Skeletal muscle tissue (tissue), 4 donors: ENCODE results near the gene TMSB15B. TPM values are rescaled to one million over a fixed set of nuclear protein-coding genes. Genes with fewer than 3 reads are reported as not detected.
"Not testable (repeated sequence)": the region's sequence is repeated elsewhere in the genome, so short reads cannot be mapped to it uniquely, and the experiment has no call there.

Experiments
- H3K27ac ChIP-seq: one replicate; pipeline ENCODE4 v1.7.0; 2013; ENCODE audit warnings: mild to moderate bottlenecking, low read depth, low read length, inconsistent platforms
- H3K27me3 ChIP-seq, 3 donors: one replicate each; pipeline ENCODE4 v1.7.0; 2013; ENCODE audit warnings: low read length in 3 of 3; ENCODE audit not compliant: control insufficient read depth in 3 of 3, insufficient read depth in 3 of 3
- H3K36me3 ChIP-seq, 3 donors: one replicate each; pipeline ENCODE4 v1.7.0; 2013; ENCODE audit warnings: low read length in 3 of 3; ENCODE audit not compliant: control insufficient read depth in 3 of 3, insufficient read depth in 3 of 3
- H3K4me1 ChIP-seq, 3 donors: one replicate each; pipeline ENCODE4 v1.7.0; 2013; ENCODE audit warnings: low read length in 3 of 3, mild to moderate bottlenecking in 3 of 3; ENCODE audit not compliant: control insufficient read depth in 3 of 3, insufficient read depth in 3 of 3
- H3K4me3 ChIP-seq, 3 donors: one replicate each; pipeline ENCODE4 v1.7.0; 2013; ENCODE audit warnings: low read length in 3 of 3
- H3K9ac ChIP-seq, 3 donors: one replicate each; pipeline ENCODE4 v1.7.0; 2013; ENCODE audit warnings: low read length in 3 of 3, mild to moderate bottlenecking in 3 of 3, moderate library complexity in 2 of 3, low read depth in 1 of 3
- H3K9me3 ChIP-seq, 3 donors: one replicate each; pipeline ENCODE4 v1.7.0; 2013; ENCODE audit warnings: low read length in 3 of 3; ENCODE audit not compliant: control insufficient read depth in 3 of 3
- total RNA-seq: library from RNA; depleted of rRNA; stranded (reverse); fragments of >200 nt; gene quantifications from one replicate; pipeline ENCODE4 v1.2.3, GENCODE V29; 2014
- donor health status: Osteomylitis.

The TMSB15B gene
- total RNA-seq, 1 donor from 2014 or later, result 5.2 TPM

- no peak overlapping the region for H3K27ac ChIP-seq
- no peaks in the 10 kb centered on the region for H3K4me1 ChIP-seq
- H3K4me3 ChIP-seq, result no peak overlapping the region
- H3K27me3 ChIP-seq, result peaks cover 0 to 8% (median 0%) of the 10 kb centered on the region in 3 donors
- no peaks in the 10 kb centered on the region for H3K9me3 ChIP-seq
- H3K36me3 ChIP-seq, result no peaks in the 10 kb centered on the region
- no peak overlapping the region for H3K9ac ChIP-seq
Observed at GRCh38 chrX:103941201-103941975, 21.0 kb upstream of the TMSB15B start.

- H3K9me3 ChIP-seq, result no peaks in the 10 kb centered on the region
- peaks cover 0 to 11% (median 0%) of the 10 kb centered on the region in 3 donors for H3K27me3 ChIP-seq
- H3K4me1 ChIP-seq, result no peaks in the 10 kb centered on the region
- no peak overlapping the region for H3K9ac ChIP-seq
- H3K27ac ChIP-seq, result no peak overlapping the region
- H3K36me3 ChIP-seq, result no peaks in the 10 kb centered on the region
- no peak overlapping the region for H3K4me3 ChIP-seq
Observed at GRCh38 chrX:103949506-103949905, 12.9 kb upstream of the TMSB15B start.

GRCh38 chrX:103953353-103953752 lies 9.1 kb upstream of the TMSB15B start:
- H3K4me3 ChIP-seq, result no peak overlapping the region
- H3K27ac ChIP-seq, result no peak overlapping the region
- no peaks in the 10 kb centered on the region for H3K9me3 ChIP-seq
- no peak overlapping the region for H3K9ac ChIP-seq
- peaks cover 0 to 11% (median 0%) of the 10 kb centered on the region in 3 donors for H3K27me3 ChIP-seq
- H3K4me1 ChIP-seq, result no peaks in the 10 kb centered on the region
- H3K36me3 ChIP-seq, result no peaks in the 10 kb centered on the region

GRCh38 chrX:103954259-103954658 lies 8.2 kb upstream of the TMSB15B start:
- H3K9me3 ChIP-seq, result no peaks in the 10 kb centered on the region
- H3K27ac ChIP-seq, result no peak overlapping the region
- H3K36me3 ChIP-seq, result no peaks in the 10 kb centered on the region
- H3K27me3 ChIP-seq, result peaks cover 0 to 11% (median 0%) of the 10 kb centered on the region in 3 donors
- no peak overlapping the region for H3K9ac ChIP-seq
- H3K4me3 ChIP-seq, result no peak overlapping the region
- H3K4me1 ChIP-seq, result no peaks in the 10 kb centered on the region

- H3K9me3 ChIP-seq, H3K9ac ChIP-seq, H3K27me3 ChIP-seq, H3K4me3 ChIP-seq, H3K27ac ChIP-seq, H3K4me1 ChIP-seq, H3K36me3 ChIP-seq: not testable (repeated sequence)
Observed at GRCh38 chrX:103960599-103960998, 1.8 kb upstream of the TMSB15B start.

GRCh38 chrX:103983508-103983907 lies 21.1 kb downstream of the TMSB15B start:
- H3K9me3 ChIP-seq, H3K36me3 ChIP-seq, H3K4me3 ChIP-seq, H3K27ac ChIP-seq, H3K4me1 ChIP-seq, H3K27me3 ChIP-seq, H3K9ac ChIP-seq: not testable (repeated sequence)

GRCh38 chrX:103999234-103999633 lies 36.8 kb downstream of the TMSB15B start:
- H3K9ac ChIP-seq, result no peak overlapping the region
- H3K27ac ChIP-seq, result no peak overlapping the region
- H3K4me3 ChIP-seq, result no peak overlapping the region
- H3K27me3 ChIP-seq, result peaks cover 0 to 12% (median 2%) of the 10 kb centered on the region in 3 donors
- H3K9me3 ChIP-seq, result no peaks in the 10 kb centered on the region
- H3K4me1 ChIP-seq, result no peaks in the 10 kb centered on the region
- H3K36me3 ChIP-seq, result no peaks in the 10 kb centered on the region

- peaks cover 0 to 11% (median 0%) of the 10 kb centered on the region in 3 donors for H3K9me3 ChIP-seq
- no peak overlapping the region for H3K9ac ChIP-seq
- H3K4me1 ChIP-seq, result no peaks in the 10 kb centered on the region
- no peak overlapping the region for H3K27ac ChIP-seq
- H3K4me3 ChIP-seq, result no peak overlapping the region
- peaks cover 0 to 4% (median 0%) of the 10 kb centered on the region in 3 donors for H3K27me3 ChIP-seq
- no peaks in the 10 kb centered on the region for H3K36me3 ChIP-seq
Observed at GRCh38 chrX:104008831-104009230, 46.4 kb downstream of the TMSB15B start.

- H3K36me3 ChIP-seq, result no peaks in the 10 kb centered on the region
- H3K4me1 ChIP-seq, result no peaks in the 10 kb centered on the region
- no peak overlapping the region for H3K4me3 ChIP-seq
- H3K27me3 ChIP-seq, result no peaks in the 10 kb centered on the region
- H3K9ac ChIP-seq, result no peak overlapping the region
- H3K9me3 ChIP-seq, result peaks cover 0 to 4% (median 0%) of the 10 kb centered on the region in 3 donors
- H3K27ac ChIP-seq, result no peak overlapping the region
Observed at GRCh38 chrX:104013158-104013557, 50.7 kb downstream of the TMSB15B start.

GRCh38 chrX:104013606-104014005 lies 51.2 kb downstream of the TMSB15B start, which contains the start of gene H2BW1:
Gene H2BW1, minus strand, starts transcription at chrX:104013708. Its CDS starts 132 bp downstream, at chrX:104013576.
- no peak within 1 kb of the TSS for H3K27ac ChIP-seq

More at GRCh38 chrX:104013606-104014005, 51.2 kb downstream of the TMSB15B start, which contains the start of gene H2BW1:
- H3K9ac ChIP-seq, result no peak within 1 kb of the TSS
- H3K4me3 ChIP-seq, result no peak within 1 kb of the TSS
- H3K27me3 ChIP-seq, result no peaks in the 10 kb centered on the region
- H3K36me3 ChIP-seq, result no peaks in the 10 kb centered on the region
- H3K9me3 ChIP-seq, result peaks cover 0 to 4% (median 0%) of the 10 kb centered on the region in 3 donors
- no peaks in the 10 kb centered on the region for H3K4me1 ChIP-seq
